Esophagus muscularis mucosa (tissue), 4 donors: ENCODE measurements around the gene MACROD2. TPM values are rescaled to one million over a fixed set of nuclear protein-coding genes. Genes with fewer than 3 reads are reported as not detected.

ENCODE experiments used
- DNase-seq: peaks from one replicate; pipeline ENCODE4 v3.0.0-alpha.2; 2017; ENCODE audit errors: extremely low spot score
- H3K27ac ChIP-seq, 4 donors: fragments of 200-600 bp; sonication (generic); replicated peaks in 1 of 4; 1 replicate in 3 of 4; 2 replicates in 1 of 4; pipeline ENCODE4 v1.5.1; 2016 to 2019; ENCODE audit warnings: mild to moderate bottlenecking in 1 of 4
- H3K27me3 ChIP-seq, 4 donors: fragments of 200-600 bp; sonication (generic); one replicate each; pipeline versions ENCODE4 v1.5.1 to v1.6.0; 2016 to 2019
- H3K36me3 ChIP-seq, 4 donors: fragments of 200-600 bp; sonication (generic); one replicate each; pipeline ENCODE4 v1.5.1; 2016 to 2019
- H3K4me1 ChIP-seq, 4 donors: fragments of 200-600 bp; sonication (generic); one replicate each; pipeline ENCODE4 v1.5.1; 2016 to 2019
- H3K4me3 ChIP-seq, 4 donors: fragments of 200-600 bp; sonication (generic); 1 replicate in 2 of 4; 2 replicates in 2 of 4; pipeline ENCODE4 v1.5.1; 2016 to 2019; ENCODE audit warnings: mild to moderate bottlenecking in 4 of 4, moderate library complexity in 1 of 4
- H3K9me3 ChIP-seq, 4 donors: fragments of 200-600 bp; sonication (generic); 1 replicate in 3 of 4; 2 replicates in 1 of 4; pipeline ENCODE4 v1.5.1; 2016 to 2019
- EP300 ChIP-seq: sonication (generic); formaldehyde crosslinking; IDR thresholded peaks from one replicate; pipeline ENCODE4 v1.6.1; 2017; ENCODE audit warnings: antibody characterized with exemption
- POLR2A ChIP-seq: fragments of 450-650 bp; IDR thresholded peaks from one replicate; pipeline ENCODE4 v1.6.1; 2017; ENCODE audit warnings: antibody characterized with exemption, moderate library complexity, mild to moderate bottlenecking, low read depth
- POLR2AphosphoS5 ChIP-seq, 2 donors: sonication (generic); formaldehyde crosslinking; IDR thresholded peaks; one replicate each; pipeline ENCODE4 v1.6.1; 2017; ENCODE audit warnings: antibody characterized with exemption in 2 of 2
- WGBS: methylation state at CpG from one replicate; pipeline ENCODE4 v1.1.5; 2018; 5-methylcytosine and 5-hydroxymethylcytosine counted together
- intact Hi-C: fragments of 100-400 bp; cut with DNase I; formaldehyde crosslinking; loops from one replicate; pipeline ENCODE4 v1.15.1; 2023
- total RNA-seq, 4 donors: library from RNA; depleted of rRNA; stranded (reverse); fragments of >200 nt; gene quantifications; one replicate each; pipeline versions ENCODE4 v1.1.0 to v1.2.1, GENCODE V29; 2016
- TF ChIP-seq, protein P1 (sequence below), 3 experiments: fragments of 200-600 bp in 2 of 3; fragments of 450-650 bp in 1 of 3; sonication (generic) in 2 of 3; IDR thresholded peaks; one replicate each; pipeline ENCODE4 v1.5.1; 2017 to 2019; ENCODE audit warnings: antibody characterized with exemption in 3 of 3, mild to moderate bottlenecking in 2 of 3, moderate library complexity in 1 of 3

Gene MACROD2
- total RNA-seq, 4 donors from 2014 or later, result 1.4 to 3.6 (median 2.6) TPM

DNA sequence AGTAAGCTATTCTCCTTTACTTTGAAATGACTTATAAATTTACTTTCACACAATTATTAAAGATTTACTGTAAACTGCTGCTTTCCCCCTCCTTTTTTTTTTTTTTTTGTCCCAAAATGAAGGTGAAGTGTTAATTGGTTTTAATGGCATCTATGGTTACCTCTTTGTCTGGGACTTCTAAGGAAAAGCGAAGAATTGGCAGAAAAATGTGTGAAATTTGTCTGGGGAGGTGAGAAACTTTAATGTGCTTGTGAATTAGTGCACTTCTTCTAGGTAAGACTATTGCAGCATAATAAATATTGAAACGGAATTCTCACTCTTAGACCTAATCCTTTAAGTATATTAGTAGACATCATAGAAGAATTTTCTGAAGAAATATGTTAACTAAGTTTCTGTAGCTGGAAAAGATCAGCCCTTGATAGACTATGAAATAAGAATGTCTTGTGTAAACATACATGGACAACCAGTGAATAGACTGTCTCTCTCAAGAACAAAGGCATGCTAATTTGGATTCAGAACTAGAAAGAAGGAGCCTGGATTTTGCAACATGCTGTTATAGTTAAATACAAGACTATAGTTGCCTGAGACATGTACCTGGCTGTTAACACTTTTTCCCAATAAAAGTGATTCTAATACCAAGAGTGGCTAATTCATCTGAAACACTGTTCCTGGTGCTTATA, 318.2 kb downstream of the MACROD2 start:
- DNase-seq, result no peak
- Histone ChIP-seq H3K9me3 (no peaks in the 10 kb centered on the region), H3K27me3 (no peaks in the 10 kb centered on the region), H3K4me3 (no peak overlapping the region), H3K4me1 (peaks cover 0 to 10% (median 6%) of the 10 kb centered on the region in 4 donors), H3K36me3 (no peaks in the 10 kb centered on the region), H3K27ac (no peak overlapping the region)
- intact Hi-C loops, result no loop called here
- 50% methylated on average over 2 of the region's 2 CpGs for WGBS
- TF ChIP-seq, protein P1, sequence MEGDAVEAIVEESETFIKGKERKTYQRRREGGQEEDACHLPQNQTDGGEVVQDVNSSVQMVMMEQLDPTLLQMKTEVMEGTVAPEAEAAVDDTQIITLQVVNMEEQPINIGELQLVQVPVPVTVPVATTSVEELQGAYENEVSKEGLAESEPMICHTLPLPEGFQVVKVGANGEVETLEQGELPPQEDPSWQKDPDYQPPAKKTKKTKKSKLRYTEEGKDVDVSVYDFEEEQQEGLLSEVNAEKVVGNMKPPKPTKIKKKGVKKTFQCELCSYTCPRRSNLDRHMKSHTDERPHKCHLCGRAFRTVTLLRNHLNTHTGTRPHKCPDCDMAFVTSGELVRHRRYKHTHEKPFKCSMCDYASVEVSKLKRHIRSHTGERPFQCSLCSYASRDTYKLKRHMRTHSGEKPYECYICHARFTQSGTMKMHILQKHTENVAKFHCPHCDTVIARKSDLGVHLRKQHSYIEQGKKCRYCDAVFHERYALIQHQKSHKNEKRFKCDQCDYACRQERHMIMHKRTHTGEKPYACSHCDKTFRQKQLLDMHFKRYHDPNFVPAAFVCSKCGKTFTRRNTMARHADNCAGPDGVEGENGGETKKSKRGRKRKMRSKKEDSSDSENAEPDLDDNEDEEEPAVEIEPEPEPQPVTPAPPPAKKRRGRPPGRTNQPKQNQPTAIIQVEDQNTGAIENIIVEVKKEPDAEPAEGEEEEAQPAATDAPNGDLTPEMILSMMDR (IDR thresholded peaks at IDR 0.05), result no peak
- TF ChIP-seq EP300 (no peak), POLR2AphosphoS5 (IDR thresholded peaks at IDR 0.05) (no peak), POLR2A (no peak)

DNA sequence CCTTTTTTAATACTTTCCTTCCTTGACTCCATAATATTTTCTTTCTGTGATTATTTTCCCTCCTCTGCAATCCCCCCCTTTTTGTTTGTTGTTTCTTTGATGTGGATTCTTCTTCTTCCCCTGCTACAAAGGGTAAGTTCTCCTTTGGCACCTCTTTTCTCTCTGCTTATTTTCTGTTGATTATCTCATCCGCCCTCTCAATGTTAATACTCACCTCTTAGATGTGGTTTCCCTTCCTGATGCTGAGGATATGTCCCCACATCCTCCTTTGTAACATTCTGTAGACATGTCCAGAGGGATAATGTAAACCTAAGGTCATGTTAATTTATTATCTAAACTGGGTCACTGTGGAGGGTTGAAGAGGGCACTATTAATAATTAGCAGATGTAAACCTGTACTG, 324.4 kb downstream of the MACROD2 start:
- no peak overlapping the region for H3K4me3 ChIP-seq
- H3K36me3 ChIP-seq, result no peaks in the 10 kb centered on the region
- no peak overlapping the region for H3K27ac ChIP-seq
- no peaks in the 10 kb centered on the region for H3K9me3 ChIP-seq
- no peaks in the 10 kb centered on the region for H3K27me3 ChIP-seq
- intact Hi-C loops, result no loop called here
- TF ChIP-seq, protein P1 (IDR thresholded peaks at IDR 0.05), result no peak
- no peak for TF ChIP-seq POLR2A
- TF ChIP-seq EP300, result no peak
- no peak for TF ChIP-seq POLR2AphosphoS5 (IDR thresholded peaks at IDR 0.05)
- H3K4me1 ChIP-seq, result no peaks in the 10 kb centered on the region
- DNase-seq, result no peak
- WGBS, result 86% methylated on average over 1 of the region's 1 CpG

DNA sequence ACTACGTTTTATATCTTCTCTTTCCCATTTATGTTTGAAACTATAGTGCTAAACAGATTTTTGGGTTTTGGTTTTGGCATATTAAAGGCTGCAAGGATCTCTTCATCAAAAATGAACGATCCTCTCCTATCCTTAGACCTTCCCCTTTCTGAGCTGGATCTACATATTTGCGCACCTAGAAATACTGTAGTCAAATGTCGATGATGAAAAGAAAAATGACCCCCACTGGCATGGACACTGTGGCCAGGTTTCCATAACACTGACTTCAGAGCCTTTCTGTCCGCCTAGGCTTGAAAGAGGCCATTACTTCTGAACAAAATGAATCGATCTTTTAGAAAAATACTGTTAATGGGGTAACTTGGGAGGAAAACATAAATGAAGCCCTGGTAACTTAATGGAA, 336.3 kb downstream of the MACROD2 start:
- Histone ChIP-seq H3K27me3 (no peaks in the 10 kb centered on the region), H3K36me3 (peaks cover 0 to 2% (median 0%) of the 10 kb centered on the region in 4 donors), H3K4me1 (peaks cover 2 to 4% (median 3%) of the 10 kb centered on the region in 4 donors), H3K4me3 (no peak overlapping the region), H3K27ac (no peak overlapping the region), H3K9me3 (no peaks in the 10 kb centered on the region)
- no peak for DNase-seq
- 91% methylated on average over 6 of the region's 6 CpGs for WGBS
- intact Hi-C loops, result no loop called here
- TF ChIP-seq POLR2AphosphoS5 (IDR thresholded peaks at IDR 0.05) (no peak), EP300 (no peak), POLR2A (no peak)
- TF ChIP-seq, protein P1 (IDR thresholded peaks at IDR 0.05), result no peak

DNA sequence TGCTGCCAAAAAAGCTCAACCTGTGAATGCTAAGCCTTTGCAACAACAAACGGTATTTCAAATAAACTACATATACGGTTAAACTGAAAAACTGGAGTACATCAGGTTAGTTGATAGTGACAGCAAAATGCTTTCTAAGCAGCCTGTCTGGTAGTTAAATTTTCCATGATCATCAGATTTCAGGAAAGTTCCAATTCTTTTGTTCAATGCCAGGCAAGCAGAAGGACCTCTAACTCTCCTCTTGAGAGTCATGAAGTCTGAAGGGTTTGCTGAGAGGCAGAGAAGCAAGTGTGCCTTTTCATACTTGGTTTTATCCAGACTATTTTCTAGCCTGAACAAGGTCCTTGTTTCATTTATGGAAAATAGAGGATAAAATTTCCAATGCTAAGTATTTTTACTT, 337.6 kb downstream of the MACROD2 start:
- no peak for TF ChIP-seq POLR2AphosphoS5 (IDR thresholded peaks at IDR 0.05)
- TF ChIP-seq, protein P1 (IDR thresholded peaks at IDR 0.05), result no peak
- no peak for TF ChIP-seq EP300
- no peak for TF ChIP-seq POLR2A
- DNase-seq, result no peak
- no peaks in the 10 kb centered on the region for H3K36me3 ChIP-seq

More for the DNA sequence above, 337.6 kb downstream of the MACROD2 start:
- Histone ChIP-seq H3K4me3 (no peak overlapping the region), H3K27ac (no peak overlapping the region), H3K9me3 (no peaks in the 10 kb centered on the region), H3K27me3 (no peaks in the 10 kb centered on the region), H3K4me1 (peaks cover 3 to 14% (median 8%) of the 10 kb centered on the region in 4 donors)
- intact Hi-C loops, result no loop called here
- 82% methylated on average over 2 of the region's 2 CpGs for WGBS
